Measurements from ENCODE around the gene ABCA13. TPM values are rescaled to one million over a fixed set of nuclear protein-coding genes. Genes with fewer than 3 reads are reported as not detected.

The ABCA13 gene
- total and polyA plus RNA-seq, 2 donors from 2014 or later: 0.62 to 6.0 TPM

- no peak overlapping the region for H3K4me3 ChIP-seq (ENCODE audit: low read length in 3 of 3)
- no peaks in the 10 kb centered on the region for H3K4me1 ChIP-seq (ENCODE audit: control insufficient read depth in 2 of 3, insufficient read depth in 2 of 3, low read depth in 1 of 3, low read length in 3 of 3)
- DNase-seq (no peak), FAIRE-seq (no peak)
- H3K9ac ChIP-seq (ENCODE audit: low read length in 3 of 3): no peak overlapping the region
- no peak overlapping the region for H3K27ac ChIP-seq (ENCODE audit: low read depth in 2 of 2, low read length in 2 of 2)
- intact Hi-C loops (cut with DNase I): no loop called here
- no peaks in the 10 kb centered on the region for H3K27me3 ChIP-seq (ENCODE audit: control insufficient read depth, insufficient read depth, low read length)
- no peaks in the 10 kb centered on the region for H3K36me3 ChIP-seq (ENCODE audit: control insufficient read depth in 2 of 3, insufficient read depth in 3 of 3, low read length in 3 of 3)
- no peaks in the 10 kb centered on the region for H3K9me3 ChIP-seq (ENCODE audit: control insufficient read depth in 2 of 3, insufficient read depth in 1 of 3, low read length in 3 of 3)
- no peak for TF ChIP-seq CTCF (IDR thresholded peaks at IDR 0.05; ENCODE audit: borderline replicate concordance, extremely low read depth, insufficient read depth)
Observed at GRCh38 chr7:48671656-48672055, 500.4 kb downstream of the ABCA13 start.

- Histone ChIP-seq H3K27ac (ENCODE audit: low read depth in 2 of 2, low read length in 2 of 2) (no peak overlapping the region), H3K4me3 (ENCODE audit: low read length in 3 of 3) (no peak overlapping the region), H3K4me1 (ENCODE audit: control insufficient read depth in 2 of 3, insufficient read depth in 2 of 3, low read depth in 1 of 3, low read length in 3 of 3) (no peaks in the 10 kb centered on the region), H3K36me3 (ENCODE audit: control insufficient read depth in 2 of 3, insufficient read depth in 3 of 3, low read length in 3 of 3) (no peaks in the 10 kb centered on the region), H3K9ac (ENCODE audit: low read length in 3 of 3) (no peak overlapping the region), H3K27me3 (ENCODE audit: control insufficient read depth, insufficient read depth, low read length) (no peaks in the 10 kb centered on the region), H3K9me3 (ENCODE audit: control insufficient read depth in 2 of 3, insufficient read depth in 1 of 3, low read length in 3 of 3) (no peaks in the 10 kb centered on the region)
- no peak for TF ChIP-seq CTCF (IDR thresholded peaks at IDR 0.05; ENCODE audit: borderline replicate concordance, extremely low read depth, insufficient read depth)
- FAIRE-seq: no peak
- DNase-seq: no peak
- intact Hi-C loops (cut with DNase I): no loop called here
Observed at GRCh38 chr7:48681006-48681405, 509.7 kb downstream of the ABCA13 start.

DNA sequence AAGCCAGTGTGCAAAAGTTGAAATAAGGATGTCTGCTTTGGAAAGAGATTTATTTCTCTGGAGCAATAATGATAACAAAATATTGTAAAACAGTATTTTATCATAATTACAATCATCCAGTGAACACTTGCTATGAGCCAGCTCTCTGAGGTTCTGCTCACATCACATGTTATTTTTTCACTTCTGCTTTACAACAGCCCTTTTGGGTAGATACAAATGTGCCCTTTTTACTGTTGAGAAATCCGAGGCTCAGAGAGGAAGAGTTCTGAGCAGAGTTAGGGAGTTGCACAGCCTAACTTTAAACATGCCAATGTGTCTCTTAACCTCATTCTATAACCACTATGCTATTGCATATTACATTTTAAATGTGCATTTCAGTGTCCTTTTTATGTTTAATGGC, 520.5 kb downstream of the ABCA13 start:
- Histone ChIP-seq H3K36me3 (ENCODE audit: control insufficient read depth in 2 of 3, insufficient read depth in 3 of 3, low read length in 3 of 3) (no peaks in the 10 kb centered on the region), H3K9ac (ENCODE audit: low read length in 3 of 3) (no peak overlapping the region), H3K4me1 (ENCODE audit: control insufficient read depth in 2 of 3, insufficient read depth in 2 of 3, low read depth in 1 of 3, low read length in 3 of 3) (no peaks in the 10 kb centered on the region), H3K27me3 (ENCODE audit: control insufficient read depth, insufficient read depth, low read length) (no peaks in the 10 kb centered on the region), H3K27ac (ENCODE audit: low read depth in 2 of 2, low read length in 2 of 2) (no peak overlapping the region), H3K9me3 (ENCODE audit: control insufficient read depth in 2 of 3, insufficient read depth in 1 of 3, low read length in 3 of 3) (no peaks in the 10 kb centered on the region), H3K4me3 (ENCODE audit: low read length in 3 of 3) (no peak overlapping the region)
- intact Hi-C loops (cut with DNase I): no loop called here
- no peak for TF ChIP-seq CTCF (IDR thresholded peaks at IDR 0.05; ENCODE audit: borderline replicate concordance, extremely low read depth, insufficient read depth)
- no peak for DNase-seq
- FAIRE-seq: no peak

Other genes with a start within 250 kb of the ABCA13 start
- 0.82 TPM for gene PKD1L1, start 223.0 kb upstream of the ABCA13 start, total RNA-seq
- gene PKD1L1, start 223.0 kb upstream of the ABCA13 start, polyA plus RNA-seq (ENCODE audit: insufficient read depth, low read depth, low replicate concordance): 0.32 TPM
- 29.5 TPM for gene HUS1, start 191.8 kb upstream of the ABCA13 start, total RNA-seq
- 13.4 TPM for gene HUS1, start 191.8 kb upstream of the ABCA13 start, polyA plus RNA-seq (ENCODE audit: insufficient read depth, low read depth, low replicate concordance)
- 0.54 TPM for gene SUN3, start 142.4 kb upstream of the ABCA13 start, total RNA-seq
- gene SUN3, start 142.4 kb upstream of the ABCA13 start, polyA plus RNA-seq (ENCODE audit: insufficient read depth, low read depth, low replicate concordance): not detected
- 0.63 TPM for gene C7orf57, start 135.9 kb upstream of the ABCA13 start, total RNA-seq
- not detected for gene C7orf57, start 135.9 kb upstream of the ABCA13 start, polyA plus RNA-seq (ENCODE audit: insufficient read depth, low read depth, low replicate concordance)
- gene UPP1, start 82.2 kb upstream of the ABCA13 start, total RNA-seq: 76.1 TPM
- gene UPP1, start 82.2 kb upstream of the ABCA13 start, polyA plus RNA-seq (ENCODE audit: insufficient read depth, low read depth, low replicate concordance): 36.4 TPM